Measurements from ENCODE around the gene FAM50A. TPM values are rescaled to one million over a fixed set of nuclear protein-coding genes. Genes with fewer than 3 reads are reported as not detected.

Gene FAM50A, protein sequence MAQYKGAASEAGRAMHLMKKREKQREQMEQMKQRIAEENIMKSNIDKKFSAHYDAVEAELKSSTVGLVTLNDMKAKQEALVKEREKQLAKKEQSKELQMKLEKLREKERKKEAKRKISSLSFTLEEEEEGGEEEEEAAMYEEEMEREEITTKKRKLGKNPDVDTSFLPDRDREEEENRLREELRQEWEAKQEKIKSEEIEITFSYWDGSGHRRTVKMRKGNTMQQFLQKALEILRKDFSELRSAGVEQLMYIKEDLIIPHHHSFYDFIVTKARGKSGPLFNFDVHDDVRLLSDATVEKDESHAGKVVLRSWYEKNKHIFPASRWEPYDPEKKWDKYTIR
- 90.3 to 117 TPM (median 109 TPM) in 5 replicates for total RNA-seq (2022; extraction: Qiagen RNA extraction)

DNA sequence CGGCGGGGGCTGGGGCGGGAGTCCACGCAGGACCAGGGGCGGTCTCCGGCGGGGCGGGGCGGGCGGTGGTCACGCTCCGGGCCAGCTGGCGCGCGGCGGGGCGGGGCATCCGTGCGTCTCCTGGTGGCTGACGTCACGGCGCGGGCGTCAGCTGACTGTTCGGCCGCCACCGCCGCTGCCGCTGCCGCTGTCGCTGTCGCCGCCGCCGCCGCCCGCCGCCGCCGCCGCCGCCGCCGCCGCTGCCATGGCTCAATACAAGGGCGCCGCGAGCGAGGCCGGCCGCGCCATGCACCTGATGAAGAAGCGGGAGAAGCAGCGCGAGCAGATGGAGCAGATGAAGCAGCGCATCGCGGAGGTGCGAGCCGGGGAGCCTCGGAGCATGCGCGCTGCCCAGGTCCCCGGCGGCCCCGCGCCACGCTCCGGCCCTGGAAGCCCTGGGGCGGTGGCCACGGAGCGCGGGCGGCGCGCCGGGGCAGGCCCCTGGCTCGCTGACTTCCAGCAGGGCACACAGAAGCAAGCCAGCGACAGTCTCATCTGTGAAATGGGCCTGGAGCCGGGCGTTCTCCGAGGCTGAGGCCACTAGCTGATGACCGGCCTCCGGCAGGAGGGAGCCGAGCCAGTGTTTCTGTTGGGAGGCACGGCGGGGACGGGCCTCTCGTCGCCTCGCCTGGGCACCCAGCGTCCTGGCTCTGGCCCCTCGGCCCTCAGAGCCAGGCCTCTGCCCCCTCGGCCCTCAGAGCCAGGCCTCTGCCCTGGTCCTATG, at the start of gene FAM50A:
Gene FAM50A (plus strand): TSS at position 150 of the 763 bp plus-strand sequence. CDS start 95 bp downstream, at position 245.

DNA sequence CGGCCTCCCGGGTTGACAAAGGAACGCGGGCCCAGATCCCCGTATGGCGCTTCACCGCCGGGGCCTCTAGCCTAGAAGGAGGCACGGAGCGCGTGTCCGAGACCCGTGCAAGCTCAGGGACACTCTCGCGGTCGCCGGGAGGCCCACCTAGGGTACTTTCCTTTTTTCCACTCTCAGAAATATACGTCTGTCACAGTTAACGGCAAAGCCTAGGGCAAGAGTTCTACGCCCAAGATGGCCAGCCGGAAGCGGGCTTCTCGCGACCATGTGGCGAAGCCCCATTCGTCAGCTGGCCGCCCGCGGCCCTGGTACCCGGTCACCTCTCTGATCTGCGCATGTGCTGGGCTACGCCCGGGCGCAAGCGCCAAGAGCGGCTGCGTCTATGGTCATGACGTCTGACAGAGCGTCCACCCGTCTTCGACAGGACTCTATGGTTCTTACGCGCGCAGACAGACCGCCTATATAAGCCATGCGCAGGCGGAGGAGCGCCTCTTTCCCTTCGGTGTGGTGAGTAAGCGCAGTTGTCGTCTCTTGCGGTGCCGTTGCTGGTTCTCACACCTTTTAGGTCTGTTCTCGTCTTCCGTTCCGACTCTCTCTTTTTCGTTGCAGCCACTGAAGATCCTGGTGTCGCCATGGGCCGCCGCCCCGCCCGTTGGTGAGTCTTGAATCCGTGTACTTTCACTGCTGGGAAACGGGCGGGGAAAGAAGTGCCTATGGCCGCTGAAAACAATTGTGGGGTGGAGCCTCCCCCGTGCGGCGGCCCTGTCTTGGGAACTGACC, 45.9 kb upstream of the FAM50A start, which contains the start of gene RPL10:
Gene RPL10 (plus strand): TSS at position 490 of the 780 bp plus-strand sequence. CDS start 143 bp downstream, at position 633.

DNA sequence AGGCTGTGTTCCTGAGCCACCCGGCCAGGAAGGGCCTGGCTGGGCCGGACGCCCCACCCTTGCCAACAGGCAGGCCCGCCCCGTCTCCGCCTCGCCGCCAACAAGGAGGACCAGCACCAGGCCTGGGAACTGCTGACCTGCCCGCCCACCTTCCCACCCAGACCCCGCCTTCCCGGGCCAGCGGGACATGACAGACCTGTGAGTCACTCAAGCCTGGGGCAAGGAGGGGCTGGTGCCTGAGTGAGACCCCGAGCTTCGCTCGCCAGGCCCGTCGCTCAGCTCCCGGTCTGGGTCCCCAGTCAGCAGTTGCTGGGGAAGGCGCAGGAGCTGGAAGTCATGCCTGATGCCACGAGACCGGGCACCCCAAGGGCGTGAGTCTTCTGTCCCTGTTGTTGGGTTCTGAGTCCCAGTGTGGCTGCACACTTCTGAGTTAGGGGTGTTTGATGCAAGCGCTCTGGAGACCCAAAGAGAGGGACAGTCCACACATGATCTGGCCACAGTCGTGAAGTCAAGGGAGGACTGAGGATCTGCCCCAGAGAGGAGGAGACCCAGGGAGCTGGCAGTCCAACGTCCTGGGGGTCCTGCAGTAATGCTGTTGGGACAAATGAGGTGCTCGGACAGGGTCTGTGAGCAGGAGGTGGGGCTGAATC, 34.6 kb upstream of the FAM50A start, which contains the start of gene DNASE1L1:
Gene DNASE1L1 (minus strand): TSS at position 33 of the 650 bp plus-strand sequence. CDS start 3,686 bp downstream, outside the sequence.

DNA sequence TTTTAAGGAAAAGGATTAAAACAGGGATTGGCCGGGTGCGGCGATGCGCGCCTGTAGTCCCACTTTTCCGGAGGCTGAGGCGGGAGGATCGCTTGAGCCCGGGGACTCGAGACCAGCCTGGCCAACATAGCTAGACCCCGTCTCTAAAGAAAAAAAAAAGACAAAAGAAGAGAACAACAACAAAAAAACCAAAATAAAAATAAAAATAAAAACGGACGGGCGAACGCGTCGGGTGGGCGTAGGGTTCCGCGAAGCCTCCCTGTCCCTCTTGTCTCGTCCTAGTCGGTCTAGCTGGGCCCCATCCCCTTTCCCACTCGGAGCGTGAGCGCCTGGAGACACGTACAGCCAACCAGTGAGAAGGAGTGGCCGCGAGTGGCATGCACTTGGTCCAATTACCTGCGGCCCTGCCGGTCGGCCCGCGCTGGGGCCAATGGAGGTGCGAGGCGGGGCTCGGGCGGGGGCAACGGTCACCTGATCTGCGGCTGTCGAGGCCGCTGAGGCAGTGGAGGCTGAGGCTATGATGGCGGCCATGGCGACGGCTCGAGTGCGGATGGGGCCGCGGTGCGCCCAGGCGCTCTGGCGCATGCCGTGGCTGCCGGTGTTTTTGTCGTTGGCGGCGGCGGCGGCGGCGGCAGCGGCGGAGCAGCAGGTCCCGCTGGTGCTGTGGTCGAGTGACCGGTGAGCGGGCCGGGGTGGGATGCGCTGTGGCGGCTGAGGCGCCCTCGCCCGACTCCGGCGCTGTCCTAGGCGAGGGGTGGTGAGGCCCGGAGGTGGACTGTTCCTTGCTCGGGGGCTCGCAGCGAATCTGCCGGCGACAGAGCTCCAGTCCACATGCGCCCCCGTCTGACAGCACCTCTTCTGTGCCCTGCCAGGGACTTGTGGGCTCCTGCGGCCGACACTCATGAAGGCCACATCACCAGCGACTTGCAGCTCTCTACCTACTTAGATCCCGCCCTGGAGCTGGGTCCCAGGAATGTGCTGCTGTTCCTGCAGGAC, 15.5 kb upstream of the FAM50A start, which contains the start of gene ATP6AP1:
Gene ATP6AP1 (plus strand): TSS at position 502 of the 996 bp plus-strand sequence. CDS start 16 bp downstream, at position 518.

DNA sequence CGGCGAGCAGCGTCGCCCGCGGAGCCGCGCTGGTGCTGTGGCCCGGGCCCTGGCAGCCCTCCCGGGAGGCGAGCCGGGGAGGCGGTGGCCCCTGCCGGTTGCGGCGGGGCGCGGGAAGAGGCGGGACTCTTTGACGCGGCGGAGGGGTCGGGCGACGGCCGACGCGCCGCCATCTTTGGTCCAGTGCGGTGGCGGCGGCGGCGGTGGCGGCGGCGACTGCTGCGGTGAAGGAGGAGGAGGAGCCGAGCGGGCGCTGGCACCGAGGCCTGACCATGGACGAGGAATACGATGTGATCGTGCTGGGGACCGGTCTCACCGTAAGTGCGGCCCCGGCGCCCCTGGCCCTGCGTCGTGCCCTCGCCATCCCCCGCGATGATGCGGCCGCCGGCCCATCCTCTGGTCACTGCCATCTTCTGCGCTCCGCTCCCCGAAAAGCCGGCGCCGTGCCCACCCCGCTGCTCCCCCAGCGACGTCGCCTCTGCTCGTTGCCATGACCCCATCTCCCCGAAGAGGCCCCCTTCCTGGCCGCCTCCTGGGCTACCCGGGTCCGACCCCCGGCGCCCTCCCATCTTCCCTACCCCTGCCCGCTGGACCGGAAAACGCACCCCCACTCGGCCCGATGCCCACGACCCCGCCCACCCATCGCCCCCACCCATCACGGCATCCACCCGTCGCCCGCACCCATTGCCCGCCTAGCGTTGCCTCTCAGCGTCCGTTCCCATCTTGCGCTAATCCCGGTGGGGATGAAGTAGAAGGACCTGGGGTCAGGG, 6.8 kb upstream of the FAM50A start, which contains the start of gene GDI1:
Gene GDI1 (plus strand): TSS at position 172 of the 770 bp plus-strand sequence. CDS start 101 bp downstream, at position 273.

DNA sequence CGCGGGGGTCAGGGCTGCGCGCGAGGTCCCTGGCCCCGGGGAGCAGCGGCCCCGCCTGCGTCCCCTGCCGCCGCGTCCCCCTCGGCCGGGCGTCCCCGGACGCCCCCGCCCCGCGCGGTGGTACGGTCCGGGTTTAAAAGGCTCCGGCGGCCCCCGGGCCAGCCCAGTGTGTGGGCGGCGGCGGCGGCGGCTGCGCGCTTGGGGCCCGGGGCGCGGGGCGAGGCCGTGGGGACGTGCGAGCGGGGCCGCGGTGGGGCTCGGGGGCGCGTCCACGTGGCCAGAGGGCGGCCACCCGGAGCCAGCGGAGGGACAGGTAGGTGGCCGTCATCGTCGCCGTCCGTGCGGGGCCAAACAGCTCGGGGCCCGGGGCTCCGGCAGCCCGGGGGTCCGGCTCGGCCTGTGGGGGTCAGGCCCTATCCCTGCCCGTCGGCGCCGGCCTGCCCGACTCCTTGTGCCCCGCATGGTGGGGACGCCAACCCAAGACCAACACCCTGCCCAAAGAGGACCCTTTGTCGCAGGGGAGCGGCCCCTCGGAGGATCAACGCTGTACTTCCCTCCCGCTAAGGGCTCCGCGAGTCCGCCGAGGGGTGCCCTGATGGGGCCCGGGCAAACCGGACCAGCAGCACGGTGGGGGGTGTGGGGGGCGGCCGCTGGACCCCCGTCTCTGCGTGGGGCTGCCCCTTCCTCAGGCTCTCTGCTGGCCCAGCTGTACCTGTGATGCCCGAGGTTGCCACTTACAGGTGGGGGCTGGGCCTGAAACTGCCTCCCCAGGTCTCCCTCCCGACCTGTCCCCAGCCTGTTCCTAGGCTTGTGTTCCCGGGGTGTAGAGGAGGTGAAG, 14.4 kb downstream of the FAM50A start, which contains the start of gene PLXNA3:
Gene PLXNA3 (plus strand): TSS at position 166 of the 838 bp plus-strand sequence. CDS start 1,903 bp downstream, outside the sequence.

DNA sequence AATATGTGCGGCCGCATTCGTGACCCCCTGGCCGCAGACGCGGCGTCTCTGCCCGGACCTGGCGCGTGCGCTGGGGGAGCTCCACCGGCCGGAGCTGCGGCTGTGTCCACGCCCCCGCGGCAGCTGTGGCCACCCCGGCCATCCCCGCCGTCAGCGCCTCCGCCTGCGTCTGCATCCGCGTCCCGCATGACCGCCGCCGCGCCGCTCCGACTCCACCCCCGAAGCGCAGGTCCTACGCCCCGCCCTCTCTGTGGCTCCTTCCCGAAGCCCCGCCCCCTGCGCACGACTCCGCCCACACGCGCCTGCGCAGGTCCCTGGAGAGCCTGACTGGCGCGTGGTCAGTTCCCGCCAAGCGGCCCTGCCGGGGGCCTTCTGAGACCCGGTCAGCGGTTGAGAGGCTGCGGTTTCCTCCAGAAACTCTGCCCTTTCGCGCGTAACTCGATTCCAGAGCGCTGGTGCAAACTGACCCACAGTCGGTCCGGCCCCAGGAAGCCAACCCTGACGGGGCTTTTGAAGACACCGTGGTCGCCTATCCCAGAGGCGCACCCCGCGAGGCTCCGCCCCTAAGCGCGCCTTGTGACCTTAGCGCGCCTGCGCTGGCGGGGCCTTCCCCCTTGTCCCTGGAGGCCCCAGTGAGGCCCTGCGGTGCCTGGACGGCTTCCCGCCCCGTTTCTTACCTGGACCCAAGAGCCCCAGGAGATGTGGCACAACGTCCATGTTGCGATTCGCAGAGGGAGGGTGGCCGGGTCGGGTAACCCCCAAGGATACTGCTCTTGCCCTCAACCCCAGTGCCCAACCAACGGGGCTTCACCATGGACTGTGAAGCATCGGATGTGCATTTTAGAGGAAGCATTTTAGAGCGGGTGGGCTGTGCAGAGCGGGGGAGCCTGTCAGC, 35.0 kb downstream of the FAM50A start, which contains the start of gene LAGE3:
Gene LAGE3 (minus strand): TSS at position 554 of the 895 bp plus-strand sequence. CDS start 366 bp downstream, at position 188.

DNA sequence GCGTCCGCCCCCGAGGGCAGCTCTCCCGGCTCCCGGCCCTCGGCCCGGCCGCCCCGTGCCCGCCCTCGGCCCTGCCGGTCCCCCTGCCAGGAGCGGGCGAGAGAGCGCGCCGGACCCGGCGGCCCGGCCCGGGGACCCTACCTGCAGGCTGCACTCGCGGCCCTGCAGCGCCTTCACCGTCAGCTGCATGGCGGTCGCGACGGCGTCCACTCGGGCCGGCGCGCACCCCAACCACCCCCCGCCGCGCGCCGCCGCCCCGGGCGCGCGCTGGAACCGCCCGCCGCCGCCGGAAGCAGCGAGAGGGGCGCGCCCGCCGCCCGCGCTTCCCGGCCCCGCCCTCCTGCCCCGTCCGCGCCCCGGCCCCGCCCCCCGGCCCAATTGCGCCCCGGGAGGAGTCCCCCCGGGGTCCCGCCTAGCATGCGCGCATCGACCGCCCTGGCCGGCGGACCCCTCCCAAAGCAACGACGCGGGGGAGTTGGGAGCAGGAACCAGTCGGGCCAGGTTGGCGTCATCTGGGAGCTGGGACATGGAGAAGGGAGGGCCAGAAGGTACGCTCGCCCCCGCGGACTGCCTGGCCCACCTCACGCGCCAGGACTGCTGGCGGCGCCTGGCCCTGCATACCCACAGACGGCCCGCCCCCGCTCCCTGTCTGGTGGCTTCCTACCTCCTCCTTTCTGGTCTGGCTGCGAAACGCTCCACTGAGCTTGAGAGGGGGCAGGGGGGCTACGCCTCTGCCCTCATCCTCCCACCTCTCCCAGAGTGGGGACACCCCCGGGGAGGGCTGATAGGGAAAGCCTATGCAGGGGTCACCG, 42.7 kb downstream of the FAM50A start, which contains the start of gene UBL4A:
Gene UBL4A (minus strand): TSS at position 220 of the 812 bp plus-strand sequence. CDS start 31 bp downstream, at position 189.

DNA sequence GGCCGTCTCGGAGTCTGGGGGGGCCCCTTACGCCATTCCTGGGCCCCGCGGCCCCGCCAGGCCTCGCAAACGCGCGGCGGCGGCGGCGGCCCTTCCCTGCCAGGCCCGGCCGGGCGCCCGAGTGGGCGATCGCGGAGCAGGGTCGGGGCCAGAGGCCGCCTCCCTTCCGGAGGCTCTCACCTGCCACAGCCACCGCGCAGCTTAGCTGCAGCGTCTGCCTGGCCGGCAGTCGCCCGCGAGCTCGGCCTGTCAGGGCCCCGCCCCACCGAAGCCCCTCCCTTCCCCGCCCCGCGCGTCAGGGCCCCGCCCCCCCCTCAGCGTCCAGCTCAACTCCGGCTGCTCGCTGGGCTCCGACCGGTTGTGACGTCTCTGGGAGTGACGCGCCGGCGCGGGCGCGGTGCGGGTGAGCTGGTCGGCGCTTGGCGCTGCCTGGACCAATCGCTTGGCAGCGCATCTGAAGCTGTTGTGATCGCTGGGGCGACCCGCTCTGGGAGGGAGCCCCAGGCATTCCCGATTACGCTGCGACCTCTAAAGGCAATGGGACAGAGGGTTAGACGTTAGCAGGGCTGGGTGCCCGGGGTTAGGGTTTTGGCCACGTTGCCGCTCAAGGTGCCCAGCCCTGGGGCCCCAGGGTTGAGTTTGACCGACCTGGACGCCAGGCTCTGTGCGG, 46.6 kb downstream of the FAM50A start, which contains the start of gene SLC10A3:
Gene SLC10A3 (minus strand): TSS at position 216 of the 670 bp plus-strand sequence. CDS start 1,689 bp downstream, outside the sequence.

Other genes starting within 250 kb of the FAM50A start
- not detected in 5 replicates for gene OPN1MW2, start 224.4 kb upstream of the FAM50A start, total RNA-seq (2022; extraction: Qiagen RNA extraction)
- not detected in 5 replicates for gene OPN1MW3, start 186.6 kb upstream of the FAM50A start, total RNA-seq (2022; extraction: Qiagen RNA extraction)
- not detected in 5 replicates for gene TEX28, start 149.0 kb upstream of the FAM50A start, total RNA-seq (2022; extraction: Qiagen RNA extraction)
- gene TKTL1, start 148.3 kb upstream of the FAM50A start, total RNA-seq (2022; extraction: Qiagen RNA extraction), result 0.06 to 0.29 TPM (median 0.08 TPM) in 5 replicates
- gene FLNA, start 69.5 kb upstream of the FAM50A start, total RNA-seq (2022; extraction: Qiagen RNA extraction), result 1,465 to 1,719 TPM (median 1,545 TPM) in 5 replicates
- 121 to 162 TPM (median 156 TPM) in 5 replicates for gene EMD, start 64.8 kb upstream of the FAM50A start, total RNA-seq (2022; extraction: Qiagen RNA extraction)
- gene RPL10, start 45.8 kb upstream of the FAM50A start, total RNA-seq (2022; extraction: Qiagen RNA extraction), result 5,370 to 5,663 TPM (median 5,520 TPM) in 5 replicates
- 29.4 to 31.6 TPM (median 30.7 TPM) in 5 replicates for gene DNASE1L1, start 34.9 kb upstream of the FAM50A start, total RNA-seq (2022; extraction: Qiagen RNA extraction)
- gene TAFAZZIN, start 32.6 kb upstream of the FAM50A start, total RNA-seq (2022; extraction: Qiagen RNA extraction), result 31.1 to 38.9 TPM (median 38.3 TPM) in 5 replicates
- gene ATP6AP1, start 15.5 kb upstream of the FAM50A start, total RNA-seq (2022; extraction: Qiagen RNA extraction), result 80.6 to 110 TPM (median 109 TPM) in 5 replicates
- 94.0 to 113 TPM (median 102 TPM) in 5 replicates for gene GDI1, start 7.0 kb upstream of the FAM50A start, total RNA-seq (2022; extraction: Qiagen RNA extraction)
- 9.5 to 18.3 TPM (median 14.6 TPM) in 5 replicates for gene PLXNA3, start 14.1 kb downstream of the FAM50A start, total RNA-seq (2022; extraction: Qiagen RNA extraction)
- gene LAGE3, start 35.1 kb downstream of the FAM50A start, total RNA-seq (2022; extraction: Qiagen RNA extraction), result 45.3 to 75.3 TPM (median 70.4 TPM) in 5 replicates
- 69.3 to 72.8 TPM (median 70.1 TPM) in 5 replicates for gene UBL4A, start 42.5 kb downstream of the FAM50A start, total RNA-seq (2022; extraction: Qiagen RNA extraction)
- gene SLC10A3, start 46.5 kb downstream of the FAM50A start, total RNA-seq (2022; extraction: Qiagen RNA extraction), result 30.3 to 43.5 TPM (median 43.0 TPM) in 5 replicates
- 36.9 to 48.3 TPM (median 46.0 TPM) in 5 replicates for gene FAM3A, start 72.1 kb downstream of the FAM50A start, total RNA-seq (2022; extraction: Qiagen RNA extraction)
- 1,365 to 1,554 TPM (median 1,434 TPM) in 5 replicates for gene G6PD, start 102.7 kb downstream of the FAM50A start, total RNA-seq (2022; extraction: Qiagen RNA extraction)
- gene IKBKG, start 103.5 kb downstream of the FAM50A start, total RNA-seq (2022; extraction: Qiagen RNA extraction), result 36.1 to 45.9 TPM (median 43.1 TPM) in 5 replicates
- gene CTAG1A, start 141.0 kb downstream of the FAM50A start, total RNA-seq (2022; extraction: Qiagen RNA extraction), result not detected in 5 replicates
- not detected in 5 replicates for gene CTAG1B, start 175.1 kb downstream of the FAM50A start, total RNA-seq (2022; extraction: Qiagen RNA extraction)
- not detected in 5 replicates for gene CTAG2, start 209.4 kb downstream of the FAM50A start, total RNA-seq (2022; extraction: Qiagen RNA extraction)

Measured in A549 treated with AZD2906 at 1 μM for 4 hours (cell line).